Diencephalon (tissue), 1 donor: ENCODE results near the gene MN1. TPM values are rescaled to one million over a fixed set of nuclear protein-coding genes. Genes with fewer than 3 reads are reported as not detected.

ENCODE experiments used
- total RNA-seq: library from RNA; depleted of rRNA; stranded (reverse); fragments of >200 nt; gene quantifications from one replicate; pipeline ENCODE4 v1.2.3, GENCODE V29; 2014

MN1 gene
- 12.9 TPM for total RNA-seq

GRCh38 chr22:27801616-27802345 is at the start of gene MN1:
Gene MN1 (minus strand): TSS chr22:27801756. CDS start chr22:27800543, 1,213 bp downstream.

Other genes starting within 250 kb of the MN1 start
- gene PITPNB, start 117.5 kb upstream of the MN1 start, total RNA-seq, result 45.2 TPM